ENCODE data around the gene LCN2. TPM values are rescaled to one million over a fixed set of nuclear protein-coding genes. Genes with fewer than 3 reads are reported as not detected.

The LCN2 gene
- total RNA-seq, 2 donors from 2014 or later = 4.9 to 24.6 TPM

- DNase-seq = peak in 2 of 4 donors; percentile 3 to 22
- intact Hi-C loops (cut with DNase I) = no loop called here
- WGBS, 2 donors = 84 to 85% methylated on average over 14 to 16 of the region's 16 CpGs
Measured at GRCh38 chr9:128116104-128117083, 32.9 kb upstream of the LCN2 start.

DNA sequence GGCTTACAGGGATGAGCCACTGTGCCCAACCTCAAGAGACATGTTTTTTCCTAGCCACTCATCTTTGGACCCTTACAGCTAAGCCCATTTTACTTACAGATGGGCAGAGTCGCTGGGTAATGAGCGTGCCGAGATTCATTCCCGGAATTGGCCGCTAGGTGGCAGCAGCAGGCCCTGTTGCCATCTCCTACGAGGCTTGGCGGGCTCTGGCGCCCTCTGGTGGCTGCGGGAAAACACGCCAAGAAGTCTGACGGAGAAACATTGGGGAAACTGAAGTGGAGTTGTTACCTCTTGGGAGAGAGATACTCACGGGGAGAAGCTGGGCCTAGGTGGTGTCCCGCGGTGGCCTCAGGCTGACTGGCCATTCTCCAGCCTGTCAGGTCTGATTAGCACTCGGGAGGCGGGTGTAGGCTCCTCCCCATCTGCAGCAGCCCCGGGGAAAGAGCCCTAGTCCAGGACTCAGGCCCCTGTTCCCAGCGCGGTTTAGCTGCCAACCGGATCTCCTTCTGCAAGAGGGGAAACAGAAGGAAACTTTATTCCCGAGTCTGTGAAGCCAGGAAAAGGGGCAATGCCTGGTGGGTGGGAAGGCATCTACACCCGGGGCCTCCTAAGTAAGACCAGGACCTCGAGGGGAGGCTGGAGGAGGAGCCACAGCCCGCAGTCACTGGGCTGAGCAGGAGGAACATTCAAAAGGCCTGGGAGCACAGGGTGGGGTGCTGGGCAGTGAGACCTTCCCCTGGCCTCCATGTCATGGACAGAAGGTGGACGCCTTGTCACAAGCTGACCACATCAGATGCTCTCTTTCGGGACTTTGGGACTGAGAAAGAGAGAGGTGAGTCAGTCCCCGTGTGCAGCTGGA is 31.4 kb upstream of the LCN2 start:
- intact Hi-C loops (cut with DNase I) = no loop called here

More at GRCh38 chr9:128116104-128117083, 32.9 kb upstream of the LCN2 start:
- Histone ChIP-seq H3K4me3 (no peak overlapping the region), H3K9me3 (no peaks in the 10 kb centered on the region), H3K36me3 (replicated peaks in 1 of 2; ENCODE audit: insufficient read depth in 1 of 2, low read depth in 2 of 2) (peaks cover 0 to 6% of the 10 kb centered on the region in 2 donors), H3K27ac (peak overlapping the region; percentile 79 to 95 (median 92)), H3K27me3 (no peaks in the 10 kb centered on the region), H3K4me1 (peaks cover 62% of the 10 kb centered on the region)
- no peak for ATAC-seq
- TF ChIP-seq, protein P1, sequence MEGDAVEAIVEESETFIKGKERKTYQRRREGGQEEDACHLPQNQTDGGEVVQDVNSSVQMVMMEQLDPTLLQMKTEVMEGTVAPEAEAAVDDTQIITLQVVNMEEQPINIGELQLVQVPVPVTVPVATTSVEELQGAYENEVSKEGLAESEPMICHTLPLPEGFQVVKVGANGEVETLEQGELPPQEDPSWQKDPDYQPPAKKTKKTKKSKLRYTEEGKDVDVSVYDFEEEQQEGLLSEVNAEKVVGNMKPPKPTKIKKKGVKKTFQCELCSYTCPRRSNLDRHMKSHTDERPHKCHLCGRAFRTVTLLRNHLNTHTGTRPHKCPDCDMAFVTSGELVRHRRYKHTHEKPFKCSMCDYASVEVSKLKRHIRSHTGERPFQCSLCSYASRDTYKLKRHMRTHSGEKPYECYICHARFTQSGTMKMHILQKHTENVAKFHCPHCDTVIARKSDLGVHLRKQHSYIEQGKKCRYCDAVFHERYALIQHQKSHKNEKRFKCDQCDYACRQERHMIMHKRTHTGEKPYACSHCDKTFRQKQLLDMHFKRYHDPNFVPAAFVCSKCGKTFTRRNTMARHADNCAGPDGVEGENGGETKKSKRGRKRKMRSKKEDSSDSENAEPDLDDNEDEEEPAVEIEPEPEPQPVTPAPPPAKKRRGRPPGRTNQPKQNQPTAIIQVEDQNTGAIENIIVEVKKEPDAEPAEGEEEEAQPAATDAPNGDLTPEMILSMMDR (IDR thresholded peaks at IDR 0.05) = no peak
- TF ChIP-seq POLR2A (IDR thresholded peaks at IDR 0.05) = no peak

DNA sequence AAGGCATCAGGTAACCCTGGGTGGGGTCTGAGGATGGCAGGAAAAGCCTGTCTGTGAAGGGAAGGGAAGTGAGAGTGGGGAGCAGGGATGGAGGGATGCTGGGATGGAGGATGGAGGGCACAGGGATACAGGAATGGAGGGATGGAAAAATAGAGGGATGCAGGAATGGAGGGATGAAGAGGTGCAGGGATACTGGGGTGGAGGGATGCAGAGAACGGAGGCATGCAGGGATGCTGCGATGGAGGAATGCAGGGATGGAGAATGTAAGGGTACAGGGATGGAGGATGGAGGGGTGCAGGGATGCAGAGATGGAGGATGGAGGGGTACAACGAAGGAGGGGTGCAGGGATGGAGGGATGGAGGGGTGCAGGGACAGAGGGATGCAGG is 30.8 kb upstream of the LCN2 start:
- TF ChIP-seq, protein P1 (IDR thresholded peaks at IDR 0.05) = no peak
- TF ChIP-seq POLR2A (IDR thresholded peaks at IDR 0.05) = no peak
- no peak for ATAC-seq
- intact Hi-C loops (cut with DNase I) = no loop called here
- no peaks in the 10 kb centered on the region for H3K27me3 ChIP-seq
- H3K4me1 ChIP-seq = peaks cover 60% of the 10 kb centered on the region
- H3K4me3 ChIP-seq = no peak overlapping the region
- 37 to 41% methylated on average over 3 of the region's 3 CpGs for WGBS, 2 donors
- no peak overlapping the region for H3K27ac ChIP-seq
- peaks cover 0 to 7% of the 10 kb centered on the region in 2 donors for H3K36me3 ChIP-seq (replicated peaks in 1 of 2; ENCODE audit: insufficient read depth in 1 of 2, low read depth in 2 of 2)
- DNase-seq = peak in 2 of 4 donors; percentile 2 to 12
- no peaks in the 10 kb centered on the region for H3K9me3 ChIP-seq

More for the DNA sequence above, 31.4 kb upstream of the LCN2 start:
- Histone ChIP-seq H3K27me3 (no peaks in the 10 kb centered on the region), H3K4me3 (no peak overlapping the region), H3K4me1 (peaks cover 62% of the 10 kb centered on the region), H3K36me3 (replicated peaks in 1 of 2; ENCODE audit: insufficient read depth in 1 of 2, low read depth in 2 of 2) (peaks cover 0 to 7% of the 10 kb centered on the region in 2 donors), H3K9me3 (no peaks in the 10 kb centered on the region), H3K27ac (no peak overlapping the region)
- WGBS, 2 donors = 12 to 22% methylated on average over 18 to 27 of the region's 27 CpGs
- TF ChIP-seq POLR2A (IDR thresholded peaks at IDR 0.05) = no peak
- TF ChIP-seq, protein P1 (IDR thresholded peaks at IDR 0.05) = peak; percentile 99 to 100 (median 100)
- ATAC-seq (peak; percentile 64), DNase-seq (peak; percentile 93 to 97 (median 96))

DNA sequence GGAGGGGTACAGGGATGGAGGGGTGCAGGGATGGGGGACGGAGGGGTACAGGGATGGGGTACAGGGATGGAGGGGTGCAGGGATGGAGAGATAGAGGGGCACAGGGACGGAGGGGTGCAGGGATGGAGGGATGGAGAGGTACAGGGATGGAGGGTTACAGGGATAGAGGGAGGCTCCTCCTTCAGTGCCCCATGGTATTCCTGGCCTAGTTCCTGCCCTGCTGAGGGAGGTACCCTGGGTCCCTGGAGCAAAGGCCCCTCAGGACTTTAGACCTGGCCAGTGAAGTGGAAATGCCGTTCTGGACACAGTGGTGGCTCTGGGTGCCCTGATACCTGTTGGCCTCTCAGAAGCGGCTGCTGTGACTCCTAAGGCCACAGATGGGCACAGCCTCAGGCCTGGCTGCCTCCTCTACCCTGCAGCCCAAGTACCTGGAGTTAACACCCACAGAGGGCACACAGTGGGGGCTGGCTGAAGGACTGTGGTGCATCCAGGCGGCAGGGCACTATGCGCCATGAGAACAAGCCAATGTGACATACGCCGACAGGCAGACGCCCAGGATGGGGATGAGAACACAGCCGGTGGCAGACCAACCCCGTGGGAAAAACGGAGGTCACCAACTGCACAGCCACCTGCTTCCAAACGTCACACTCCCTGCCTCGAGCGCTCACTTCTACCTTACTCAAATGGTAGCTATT is 30.1 kb upstream of the LCN2 start:
- DNase-seq (peak; percentile 82 to 93 (median 88)), ATAC-seq (peak; percentile 42)
- intact Hi-C loops (cut with DNase I) = no loop called here
- peak overlapping the region; percentile 62 to 90 (median 74) for H3K27ac ChIP-seq
- WGBS, 2 donors = 37 to 38% methylated on average over 14 to 15 of the region's 15 CpGs
- H3K4me1 ChIP-seq = peaks cover 54% of the 10 kb centered on the region
- H3K4me3 ChIP-seq = no peak overlapping the region
- TF ChIP-seq, protein P1 (IDR thresholded peaks at IDR 0.05) = no peak
- no peaks in the 10 kb centered on the region for H3K9me3 ChIP-seq
- H3K27me3 ChIP-seq = no peaks in the 10 kb centered on the region
- H3K36me3 ChIP-seq (replicated peaks in 1 of 2; ENCODE audit: insufficient read depth in 1 of 2, low read depth in 2 of 2) = peaks cover 2 to 11% of the 10 kb centered on the region in 2 donors

All from body of pancreas (tissue), 4 donors.